Caco-2 (cell line): Measurements from ENCODE around the gene PTK6. TPM values are rescaled to one million over a fixed set of nuclear protein-coding genes. Genes with fewer than 3 reads are reported as not detected.

Experiments
- Bru-seq: library from RNA; stranded (reverse); fragments of 400-500 nt; gene quantifications from one replicate; lab custom pipeline; 2021; lab: Mats Ljungman, UMichigan
- BruChase-seq, 2 experiments: library from RNA; stranded (reverse); fragments of 400-500 nt; gene quantifications; one replicate each; lab custom pipeline; 2021; lab: Mats Ljungman, UMichigan
- BruUV-seq: library from RNA; stranded (reverse); fragments of 400-500 nt; replicated peaks from 2 replicates; lab custom pipeline; 2021; lab: Mats Ljungman, UMichigan
- CTCF ChIA-PET: fragments of 300-600 bp; sonication (Branson Sonifier 250); formaldehyde crosslinking; loops from one replicate; lab custom pipeline; 2022; ENCODE audit warnings: antibody characterized with exemption; lab: Charles Lee
- POLR2A ChIA-PET: fragments of 300-600 bp; sonication (Branson Sonifier 250); formaldehyde crosslinking; loops from one replicate; lab custom pipeline; 2022; ENCODE audit warnings: antibody characterized with exemption; lab: Charles Lee
- DNase-seq, 2 experiments: peaks; one replicate each; pipeline versions ENCODE4 v3.0.0 to v3.0.0-alpha.2; 2020 to 2022
- H3K27me3 ChIP-seq: replicated peaks from 2 replicates; pipeline ENCODE4 v1.6.0; 2011; ENCODE audit warnings: low read length; ENCODE audit not compliant: control insufficient read depth, insufficient read depth
- H3K36me3 ChIP-seq: 2 replicates; pipeline ENCODE4 v1.5.1; 2011; ENCODE audit warnings: low read length; ENCODE audit not compliant: control insufficient read depth, insufficient read depth
- H3K4me1 ChIP-seq: fragments of 250-450 bp; sonication (Bioruptor Pico); 2 replicates; pipeline ENCODE4 v1.5.1; 2020; ENCODE audit warnings: mild to moderate bottlenecking
- H3K4me3 ChIP-seq: 2 replicates; pipeline ENCODE4 v1.5.1; 2011; ENCODE audit warnings: low read depth, mild to moderate bottlenecking, control low read depth, low read length
- H3K9me3 ChIP-seq: fragments of 250-450 bp; sonication (Bioruptor Pico); 2 replicates; pipeline ENCODE4 v1.5.1; 2020; ENCODE audit warnings: mild to moderate bottlenecking, moderate library complexity
- H3K27ac Mint-ChIP-seq: one replicate; pipeline ENCODE4 v1.8.0; 2022; ENCODE audit warnings: mixed read lengths; ENCODE audit not compliant: unreplicated experiment
- H3K27me3 Mint-ChIP-seq: one replicate; pipeline ENCODE4 v1.8.0; 2022; ENCODE audit warnings: mixed read lengths; ENCODE audit not compliant: insufficient read depth, unreplicated experiment
- H3K36me3 Mint-ChIP-seq: one replicate; pipeline ENCODE4 v1.8.0; 2022; ENCODE audit warnings: mild to moderate bottlenecking, mixed read lengths; ENCODE audit not compliant: insufficient read depth, unreplicated experiment
- H3K4me1 Mint-ChIP-seq: one replicate; pipeline ENCODE4 v1.8.0; 2022; ENCODE audit warnings: low read depth, mixed read lengths; ENCODE audit not compliant: unreplicated experiment
- H3K4me3 Mint-ChIP-seq: one replicate; pipeline ENCODE4 v1.8.0; 2022; ENCODE audit warnings: mild to moderate bottlenecking, moderate library complexity, mixed read lengths; ENCODE audit not compliant: unreplicated experiment
- H3K9me3 Mint-ChIP-seq: one replicate; pipeline ENCODE4 v1.8.0; 2022; ENCODE audit warnings: mixed read lengths; ENCODE audit not compliant: unreplicated experiment
- intact Hi-C: fragments of 100-400 bp; cut with micrococcal nuclease; formaldehyde crosslinking; loops from one replicate; pipeline ENCODE4 v1.10.0; 2022; ENCODE audit not compliant: unreplicated experiment
- long read RNA-seq: library from polyadenylated mRNA; stranded (forward); transcript quantifications from one replicate; pipeline ENCODE4 v2.0.0, GENCODE V29; 2022
- total RNA-seq: library from RNA; stranded (reverse); gene quantifications from 2 replicates; pipeline ENCODE4 v1.2.3, GENCODE V29; 2022
- TF ChIP-seq, protein P1 (sequence below), 2 experiments: fragments of 200-600 bp in 1 of 2; IDR thresholded peaks; 1 replicate in 1 of 2; 2 replicates in 1 of 2; pipeline versions ENCODE4 v1.5.1 to v1.8.0; 2011 to 2022; ENCODE audit warnings: antibody characterized with exemption in 1 of 2, control low read depth in 1 of 2, inconsistent platforms in 1 of 2, low read depth in 1 of 2, low read length in 1 of 2, mild to moderate bottlenecking in 1 of 2, moderate library complexity in 1 of 2; ENCODE audit not compliant: insufficient read depth in 1 of 2, severe bottlenecking in 1 of 2, unreplicated experiment in 1 of 2

The PTK6 gene
- total RNA-seq (0.42 and 0.64 TPM in 2 replicates), Bru-seq, nascent RNA (percentile 19 among the genes with signal in this experiment), BruChase-seq, experiment 1, labeled RNA remaining after a 2-hour chase (percentile 15 among the genes with signal in this experiment), BruChase-seq, experiment 2, labeled RNA remaining after a 6-hour chase (percentile 13 among the genes with signal in this experiment)
- long read RNA-seq, partial matches to known transcripts, result 0 of 1 reads
- long read RNA-seq, other reads (novel, unspliced or antisense), result 1 of 1 reads

DNA sequence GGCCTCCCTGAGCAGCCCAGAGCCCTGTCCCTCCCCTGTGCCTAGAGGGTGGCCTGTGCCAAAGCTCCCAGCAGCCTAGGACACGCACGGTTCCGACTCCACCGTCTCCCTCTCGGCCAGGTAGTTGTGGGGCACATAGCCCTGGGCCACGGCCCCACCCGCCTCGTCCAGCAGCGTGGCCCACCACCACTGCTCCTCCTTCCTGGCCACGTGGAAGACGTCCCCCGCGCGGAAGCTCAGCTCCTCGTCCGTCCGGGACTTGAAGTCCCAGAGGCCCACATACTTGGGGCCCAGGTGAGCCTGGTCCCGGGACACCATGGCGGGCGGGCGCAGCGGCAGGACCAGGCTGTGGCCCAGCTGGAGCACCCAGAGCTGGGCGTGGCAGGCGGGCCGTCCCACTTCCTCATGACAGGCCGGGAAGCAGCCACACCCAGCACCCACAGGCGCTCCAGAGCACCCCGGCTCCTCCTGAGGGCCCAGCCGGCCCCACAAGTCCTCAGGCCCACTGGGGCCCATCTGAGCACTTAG, at the start of gene PTK6:
Gene PTK6, minus strand, starts transcription at position 380 of the 528 bp plus-strand sequence. Its CDS starts 62 bp downstream, at position 318.
- CTCF ChIA-PET, result interaction anchor here (0.5 to 2.6 kb wide), 19 partner anchors 8 to 526 kb away, joined by 3 to 62 read pairs (median 6); partner anchors contain the start of genes ARFRP1, GMEB2, HELZ2 and RTEL1

DNA sequence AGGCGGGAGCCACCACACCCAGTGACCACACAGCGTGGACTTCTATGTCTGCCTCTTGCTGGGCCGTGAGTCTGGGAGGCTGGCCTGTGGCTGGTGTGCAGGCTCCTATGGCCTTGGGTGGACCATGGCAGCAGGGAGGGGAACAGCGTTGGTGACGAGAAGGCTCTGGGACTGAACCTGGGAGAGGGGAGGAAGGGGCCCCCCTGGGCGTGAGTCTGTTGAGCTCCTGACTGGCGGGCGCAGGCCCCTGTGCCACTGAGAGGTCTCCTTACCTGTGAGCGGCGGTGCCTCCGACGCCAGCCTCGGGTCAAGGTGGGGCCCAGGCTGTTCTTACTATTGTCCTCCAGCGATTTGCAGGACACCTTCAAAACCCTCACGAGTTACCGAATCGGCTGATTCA, 49.6 kb upstream of the PTK6 start:
- no peak overlapping the region for H3K4me3 ChIP-seq
- H3K4me1 ChIP-seq, result no peaks in the 10 kb centered on the region
- TF ChIP-seq, protein P1, sequence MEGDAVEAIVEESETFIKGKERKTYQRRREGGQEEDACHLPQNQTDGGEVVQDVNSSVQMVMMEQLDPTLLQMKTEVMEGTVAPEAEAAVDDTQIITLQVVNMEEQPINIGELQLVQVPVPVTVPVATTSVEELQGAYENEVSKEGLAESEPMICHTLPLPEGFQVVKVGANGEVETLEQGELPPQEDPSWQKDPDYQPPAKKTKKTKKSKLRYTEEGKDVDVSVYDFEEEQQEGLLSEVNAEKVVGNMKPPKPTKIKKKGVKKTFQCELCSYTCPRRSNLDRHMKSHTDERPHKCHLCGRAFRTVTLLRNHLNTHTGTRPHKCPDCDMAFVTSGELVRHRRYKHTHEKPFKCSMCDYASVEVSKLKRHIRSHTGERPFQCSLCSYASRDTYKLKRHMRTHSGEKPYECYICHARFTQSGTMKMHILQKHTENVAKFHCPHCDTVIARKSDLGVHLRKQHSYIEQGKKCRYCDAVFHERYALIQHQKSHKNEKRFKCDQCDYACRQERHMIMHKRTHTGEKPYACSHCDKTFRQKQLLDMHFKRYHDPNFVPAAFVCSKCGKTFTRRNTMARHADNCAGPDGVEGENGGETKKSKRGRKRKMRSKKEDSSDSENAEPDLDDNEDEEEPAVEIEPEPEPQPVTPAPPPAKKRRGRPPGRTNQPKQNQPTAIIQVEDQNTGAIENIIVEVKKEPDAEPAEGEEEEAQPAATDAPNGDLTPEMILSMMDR (IDR thresholded peaks at IDR 0.05; ENCODE audit: insufficient read depth in 1 of 2, low read depth in 1 of 2, low read length in 1 of 2, severe bottlenecking in 1 of 2, unreplicated experiment in 1 of 2), result no peak
- intact Hi-C loops, result no loop called here
- Mint-ChIP-seq H3K27me3 (no peaks in the 10 kb centered on the region), H3K27ac (no peak overlapping the region), H3K4me3 (no peak overlapping the region), H3K4me1 (no peaks in the 10 kb centered on the region), H3K9me3 (no peaks in the 10 kb centered on the region), H3K36me3 (peaks cover 8% of the 10 kb centered on the region)
- H3K9me3 ChIP-seq, result no peaks in the 10 kb centered on the region
- BruUV-seq, result no TSS peak
- peaks cover 1% of the 10 kb centered on the region; the same call in 1 of the 2 replicates for H3K36me3 ChIP-seq
- ChIA-PET CTCF (no interaction called here), POLR2A (no interaction called here)
- H3K27me3 ChIP-seq, result no peaks in the 10 kb centered on the region
- DNase-seq, result no peak

More for the DNA sequence above, at the start of gene PTK6:
- POLR2A ChIA-PET, result interaction anchor here (0.6 to 1.5 kb wide), 3 partner anchors 16 to 160 kb away, joined by 3 to 15 read pairs (median 3); partner anchors contain the start of genes GMEB2 and PPDPF
- no TSS peak for BruUV-seq
- Mint-ChIP-seq H3K27me3 (no peaks in the 10 kb centered on the region), H3K27ac (peak within 1 kb of the TSS; percentile 36), H3K9me3 (no peaks in the 10 kb centered on the region), H3K4me3 (peak within 1 kb of the TSS; percentile 65), H3K4me1 (no peaks in the 10 kb centered on the region), H3K36me3 (peaks cover 5% of the 10 kb centered on the region)
- Histone ChIP-seq H3K4me3 (peak within 1 kb of the TSS; percentile 50), H3K9me3 (no peaks in the 10 kb centered on the region), H3K36me3 (no peaks in the 10 kb centered on the region), H3K27me3 (no peaks in the 10 kb centered on the region), H3K4me1 (peaks cover 28% of the 10 kb centered on the region)
- intact Hi-C loops, result loop anchor here (5.0 kb wide), 4 partner anchors 35 to 420 kb away; partner anchors contain the start of genes HELZ2 and UCKL1
- no peak for DNase-seq
- TF ChIP-seq, protein P1 (IDR thresholded peaks at IDR 0.05; ENCODE audit: insufficient read depth in 1 of 2, low read depth in 1 of 2, low read length in 1 of 2, severe bottlenecking in 1 of 2, unreplicated experiment in 1 of 2), result no peak
